Measurements from ENCODE around the gene PPP1R13L. TPM values are rescaled to one million over a fixed set of nuclear protein-coding genes. Genes with fewer than 3 reads are reported as not detected.
A peak's percentile ranks its signal among the peaks of the same experiment; 100 is the strongest.
"Not testable (repeated sequence)": the region's sequence is repeated elsewhere in the genome, so short reads cannot be mapped to it uniquely, and the experiment has no call there.

PPP1R13L gene
- total RNA-seq, 2 donors from 2014 or later, result 10.9 to 52.2 TPM

- DNase-seq (ENCODE audit: low spot score in 2 of 2) (no peak), ATAC-seq (no peak)
- Mint-ChIP-seq H3K9me3 (no peaks in the 10 kb centered on the region), H3K27ac (peak overlapping the region in 1 of 2 donors; percentile 91), H3K36me3 (peaks cover 0 to 21% of the 10 kb centered on the region in 2 donors)
Observed at GRCh38 chr19:45417151-45417550, 12.3 kb upstream of the PPP1R13L start.

- Mint-ChIP-seq H3K9me3 (no peaks in the 10 kb centered on the region), H3K27ac (no peak overlapping the region)
Observed at GRCh38 chr19:45414468-45414867, 9.6 kb upstream of the PPP1R13L start.

GRCh38 chr19:45413497-45413896 lies 8.6 kb upstream of the PPP1R13L start:
- Mint-ChIP-seq H3K27ac (no peak overlapping the region), H3K36me3 (peaks cover 8 to 27% of the 10 kb centered on the region in 2 donors), H3K9me3 (no peaks in the 10 kb centered on the region)
- DNase-seq (ENCODE audit: low spot score in 2 of 2) (no peak), ATAC-seq (no peak)

More at GRCh38 chr19:45414468-45414867, 9.6 kb upstream of the PPP1R13L start:
- H3K36me3 Mint-ChIP-seq, result peaks cover 0 to 18% of the 10 kb centered on the region in 2 donors
- no peak for ATAC-seq
- DNase-seq (ENCODE audit: low spot score in 2 of 2), result no peak

- DNase-seq (ENCODE audit: low spot score in 2 of 2); H3K9me3 Mint-ChIP-seq; ATAC-seq: not testable (repeated sequence)
- H3K36me3 Mint-ChIP-seq, result peaks cover 24 to 39% of the 10 kb centered on the region in 2 donors
- H3K27ac Mint-ChIP-seq, result peak overlapping the region in 1 of 2 donors; percentile 48
Observed at GRCh38 chr19:45410330-45410729, 5.5 kb upstream of the PPP1R13L start.

GRCh38 chr19:45409557-45409920 lies 4.7 kb upstream of the PPP1R13L start:
- peaks cover 24 to 39% of the 10 kb centered on the region in 2 donors for H3K36me3 Mint-ChIP-seq

GRCh38 chr19:45408830-45409556 lies 4.1 kb upstream of the PPP1R13L start:
- ATAC-seq (no peak), DNase-seq (ENCODE audit: low spot score in 2 of 2) (no peak)
- Mint-ChIP-seq H3K27ac (peak overlapping the region; percentile 26 to 68), H3K36me3 (peaks cover 24 to 39% of the 10 kb centered on the region in 2 donors), H3K9me3 (no peaks in the 10 kb centered on the region)

More at GRCh38 chr19:45409557-45409920, 4.7 kb upstream of the PPP1R13L start:
- ATAC-seq (no peak), DNase-seq (ENCODE audit: low spot score in 2 of 2) (no peak)
- Mint-ChIP-seq H3K27ac (peak overlapping the region; percentile 26 to 65), H3K9me3 (no peaks in the 10 kb centered on the region)

GRCh38 chr19:45408121-45408520 lies 3.3 kb upstream of the PPP1R13L start:
- no peak for DNase-seq (ENCODE audit: low spot score in 2 of 2)
- no peak for ATAC-seq
- no peaks in the 10 kb centered on the region for H3K9me3 Mint-ChIP-seq
- H3K27ac Mint-ChIP-seq, result no peak overlapping the region
- peaks cover 24 to 45% of the 10 kb centered on the region in 2 donors for H3K36me3 Mint-ChIP-seq

GRCh38 chr19:45407585-45407984 lies 2.7 kb upstream of the PPP1R13L start:
- H3K36me3 Mint-ChIP-seq, result peaks cover 24 to 45% of the 10 kb centered on the region in 2 donors
- not testable (repeated sequence) for H3K9me3 Mint-ChIP-seq; ATAC-seq; H3K27ac Mint-ChIP-seq; DNase-seq (ENCODE audit: low spot score in 2 of 2)

- Mint-ChIP-seq H3K9me3 (no peaks in the 10 kb centered on the region), H3K36me3 (peaks cover 24 to 45% of the 10 kb centered on the region in 2 donors), H3K27ac (peak overlapping the region; percentile 70 to 91)
- no peak for ATAC-seq
- DNase-seq (ENCODE audit: low spot score in 2 of 2), result no peak
Observed at GRCh38 chr19:45407091-45407375, 2.2 kb upstream of the PPP1R13L start.

- no peaks in the 10 kb centered on the region for H3K9me3 Mint-ChIP-seq
- peak; percentile 82 to 86 for DNase-seq (ENCODE audit: low spot score in 2 of 2)
- H3K27ac Mint-ChIP-seq, result peak within 1 kb of the TSS; percentile 91 to 95
- peak; percentile 73 to 83 for ATAC-seq
- H3K36me3 Mint-ChIP-seq, result peaks cover 24 to 45% of the 10 kb centered on the region in 2 donors
Observed at GRCh38 chr19:45406226-45407090, 1.6 kb upstream of the PPP1R13L start, which contains the start of gene POLR1G. Gene POLR1G, plus strand, starts transcription at chr19:45406644. Its CDS starts 53 bp downstream, at chr19:45406697.

- DNase-seq (ENCODE audit: low spot score in 2 of 2) (peak; percentile 83 to 85), ATAC-seq (peak; percentile 69 to 75)
- peaks cover 24 to 39% of the 10 kb centered on the region in 2 donors for H3K36me3 Mint-ChIP-seq
- peak overlapping the region; percentile 91 to 95 for H3K27ac Mint-ChIP-seq
- H3K9me3 Mint-ChIP-seq, result no peaks in the 10 kb centered on the region
Observed at GRCh38 chr19:45405435-45406225, 761 bp upstream of the PPP1R13L start.

- peak in 1 of 2 donors; percentile 89 for DNase-seq (ENCODE audit: low spot score in 2 of 2)
- peak in 1 of 2 donors; percentile 34 for ATAC-seq
- peak overlapping the region in 1 of 2 donors; percentile 81 for H3K27ac Mint-ChIP-seq
- peaks cover 21 to 31% of the 10 kb centered on the region in 2 donors for H3K36me3 Mint-ChIP-seq
- no peaks in the 10 kb centered on the region for H3K9me3 Mint-ChIP-seq
Observed at GRCh38 chr19:45403781-45404556, 900 bp downstream of the PPP1R13L start.

GRCh38 chr19:45403272-45403671 lies 1.6 kb downstream of the PPP1R13L start:
- Mint-ChIP-seq H3K36me3 (peaks cover 14 to 24% of the 10 kb centered on the region in 2 donors), H3K9me3 (no peaks in the 10 kb centered on the region), H3K27ac (peak overlapping the region in 1 of 2 donors; percentile 74)
- no peak for DNase-seq (ENCODE audit: low spot score in 2 of 2)
- no peak for ATAC-seq

- no peak overlapping the region for H3K27ac Mint-ChIP-seq
- ATAC-seq (no peak), DNase-seq (ENCODE audit: low spot score in 2 of 2) (peak in 1 of 2 donors; percentile 52)
- H3K36me3 Mint-ChIP-seq, result peaks cover 10 to 23% of the 10 kb centered on the region in 2 donors
- no peaks in the 10 kb centered on the region for H3K9me3 Mint-ChIP-seq
Observed at GRCh38 chr19:45402298-45403061, 2.4 kb downstream of the PPP1R13L start.

- DNase-seq (ENCODE audit: low spot score in 2 of 2) (no peak), ATAC-seq (no peak)
- Mint-ChIP-seq H3K9me3 (no peaks in the 10 kb centered on the region), H3K36me3 (peaks cover 10 to 30% of the 10 kb centered on the region in 2 donors), H3K27ac (no peak overlapping the region)
Observed at GRCh38 chr19:45401815-45402214, 3.1 kb downstream of the PPP1R13L start.
